Neural cell (in vitro differentiated cells): Measurements from ENCODE around the gene ZNF619. TPM values are rescaled to one million over a fixed set of nuclear protein-coding genes. Genes with fewer than 3 reads are reported as not detected.

ENCODE experiments used
- H2AFZ ChIP-seq: fragments of 200-600, 300-800 bp; sonication (generic), shearing (Covaris generic); 2 replicates; pipeline ENCODE4 v1.6.0; 2014; ENCODE audit warnings: low read depth, mild to moderate bottlenecking, antibody characterized with exemption, low read length, moderate library complexity
- H3F3A ChIP-seq: fragments of 200-600 bp; shearing (Covaris generic); 2 replicates; pipeline ENCODE4 v1.6.1; 2016; ENCODE audit warnings: mild to moderate bottlenecking, moderate library complexity, mixed read lengths, antibody characterized with exemption, low read length; ENCODE audit not compliant: insufficient read depth, poor library complexity, severe bottlenecking
- H3K27ac ChIP-seq: fragments of 200-600, 300-800 bp; sonication (generic), shearing (Covaris generic); 2 replicates; pipeline ENCODE4 v1.5.1; 2014; ENCODE audit warnings: mild to moderate bottlenecking, low read length, moderate library complexity
- H3K27me3 ChIP-seq: fragments of 300-800, 200-600 bp; sonication (generic), shearing (Covaris generic); 2 replicates; pipeline ENCODE4 v1.6.0; 2014; ENCODE audit warnings: mild to moderate bottlenecking, low read depth, low read length, moderate library complexity; ENCODE audit not compliant: insufficient read depth
- H3K36me3 ChIP-seq: fragments of 300-800, 200-600 bp; sonication (generic), shearing (Covaris generic); 2 replicates; pipeline ENCODE4 v1.5.1; 2014; ENCODE audit warnings: mild to moderate bottlenecking, antibody characterized with exemption, low read length, moderate library complexity; ENCODE audit not compliant: insufficient read depth
- H3K4me2 ChIP-seq: fragments of 300-800, 200-600 bp; sonication (generic), shearing (Covaris generic); 2 replicates; pipeline ENCODE4 v1.6.0; 2014; ENCODE audit warnings: mild to moderate bottlenecking, low read length
- H3K4me3 ChIP-seq: fragments of 300-800, 200-600 bp; sonication (generic), shearing (Covaris generic); 2 replicates; pipeline ENCODE4 v1.5.1; 2014; ENCODE audit warnings: mild to moderate bottlenecking, low read length, moderate library complexity
- H3K79me2 ChIP-seq: fragments of 200-600 bp; shearing (Covaris generic); replicated peaks from 2 replicates; pipeline ENCODE4 v1.6.0; 2014; ENCODE audit warnings: mild to moderate bottlenecking, low read length, moderate library complexity; ENCODE audit not compliant: insufficient read depth
- H3K9ac ChIP-seq: fragments of 300-800, 200-600 bp; sonication (generic), shearing (Covaris generic); 2 replicates; pipeline ENCODE4 v1.6.1; 2016; ENCODE audit warnings: mild to moderate bottlenecking, low read length, mixed read lengths
- H3K9me2 ChIP-seq: fragments of 200-600 bp; shearing (Covaris generic); 2 replicates; pipeline ENCODE4 v1.6.1; 2016; ENCODE audit warnings: mild to moderate bottlenecking, low read length, mixed read lengths; ENCODE audit not compliant: insufficient read depth
- H3K9me3 ChIP-seq: fragments of 200-600, 300-800 bp; sonication (generic), shearing (Covaris generic); 2 replicates; pipeline ENCODE4 v1.6.1; 2016; ENCODE audit warnings: mild to moderate bottlenecking, mixed run types, low read length, moderate library complexity, mixed read lengths
- H4K20me1 ChIP-seq: fragments of 200-600 bp; shearing (Covaris generic); 2 replicates; pipeline ENCODE4 v1.6.1; 2016; ENCODE audit warnings: mild to moderate bottlenecking, mixed run types; ENCODE audit not compliant: insufficient read depth
- CTCF ChIP-seq: fragments of 450-650 bp; IDR thresholded peaks from 2 replicates; pipeline ENCODE4 v1.5.1; 2014; ENCODE audit warnings: antibody characterized with exemption, mild to moderate bottlenecking, moderate library complexity; ENCODE audit not compliant: poor library complexity, severe bottlenecking
- EP300 ChIP-seq: fragments of 450-650 bp; conservative IDR thresholded peaks from 2 replicates; pipeline ENCODE4 v1.6.1; 2014; ENCODE audit warnings: antibody characterized with exemption, mild to moderate bottlenecking, moderate library complexity; ENCODE audit not compliant: poor library complexity, severe bottlenecking
- EZH2 ChIP-seq: fragments of 200-600, 300-800 bp; shearing (Covaris generic), sonication (generic); IDR thresholded peaks from 2 replicates; pipeline ENCODE4 v1.6.1; 2014; ENCODE audit warnings: antibody characterized with exemption, low read length, borderline replicate concordance, mild to moderate bottlenecking; ENCODE audit not compliant: insufficient read depth, poor library complexity, severe bottlenecking
- MXI1 ChIP-seq: fragments of 450-650 bp; conservative IDR thresholded peaks from 2 replicates; pipeline ENCODE4 v1.6.1; 2014; ENCODE audit warnings: antibody characterized with exemption, mild to moderate bottlenecking; ENCODE audit not compliant: poor library complexity, severe bottlenecking
- POLR2AphosphoS5 ChIP-seq: IDR thresholded peaks from 2 replicates; pipeline ENCODE4 v1.6.1; 2012
- RAD21 ChIP-seq: fragments of 450-650 bp; conservative IDR thresholded peaks from 2 replicates; pipeline ENCODE4 v1.6.1; 2014; ENCODE audit warnings: antibody characterized with exemption, mild to moderate bottlenecking, moderate library complexity
- REST ChIP-seq: IDR thresholded peaks from 2 replicates; pipeline ENCODE4 v1.6.1; 2012; ENCODE audit warnings: borderline replicate concordance
- SMC3 ChIP-seq: fragments of 450-650 bp; conservative IDR thresholded peaks from 2 replicates; pipeline ENCODE4 v1.6.1; 2014; ENCODE audit warnings: antibody characterized with exemption, mild to moderate bottlenecking, moderate library complexity; ENCODE audit not compliant: poor library complexity
- TAF1 ChIP-seq: IDR thresholded peaks from 2 replicates; pipeline ENCODE4 v1.6.1; 2012; ENCODE audit warnings: low read depth
- polyA plus RNA-seq: library from polyadenylated mRNA; depleted of rRNA; stranded (reverse); fragments of >200 nt; gene quantifications from 2 replicates; pipeline ENCODE4 v1.2.3, GENCODE V29; 2014

Gene ZNF619
- polyA plus RNA-seq, 1 donor from 2014 or later = 0.33 TPM

- H2AFZ ChIP-seq = no peak overlapping the region
- H3K9me3 ChIP-seq = no peaks in the 10 kb centered on the region
- H3K36me3 ChIP-seq = no peaks in the 10 kb centered on the region
- H3F3A ChIP-seq = no peaks in the 10 kb centered on the region
- TF ChIP-seq EZH2 (no peak), REST (no peak)
- H3K4me3 ChIP-seq = no peak overlapping the region
- H3K27me3 ChIP-seq = no peaks in the 10 kb centered on the region
- H3K4me2 ChIP-seq = no peak overlapping the region
- no peaks in the 10 kb centered on the region for H3K79me2 ChIP-seq
- no peak overlapping the region for H3K27ac ChIP-seq
- H3K9ac ChIP-seq = no peak overlapping the region
- H3K9me2 ChIP-seq = no peaks in the 10 kb centered on the region
- no peaks in the 10 kb centered on the region for H4K20me1 ChIP-seq
Measured at GRCh38 chr3:40437889-40438288, 39.0 kb upstream of the ZNF619 start.

- H3K9me2 ChIP-seq = no peaks in the 10 kb centered on the region
- H2AFZ ChIP-seq = no peak overlapping the region
- no peak overlapping the region for H3K4me2 ChIP-seq
- no peaks in the 10 kb centered on the region for H3K36me3 ChIP-seq
- no peak overlapping the region for H3K4me3 ChIP-seq
- H3K27ac ChIP-seq = no peak overlapping the region
- H3K9me3 ChIP-seq = no peaks in the 10 kb centered on the region
- no peak overlapping the region for H3K9ac ChIP-seq
- H3F3A ChIP-seq = no peaks in the 10 kb centered on the region
- TF ChIP-seq RAD21 (no peak), POLR2AphosphoS5 (no peak), REST (no peak), MXI1 (no peak), SMC3 (no peak), EZH2 (no peak), TAF1 (no peak), CTCF (no peak), EP300 (no peak)
- H3K27me3 ChIP-seq = no peaks in the 10 kb centered on the region
- H4K20me1 ChIP-seq = no peaks in the 10 kb centered on the region
- no peaks in the 10 kb centered on the region for H3K79me2 ChIP-seq
Measured at GRCh38 chr3:40445062-40445461, 31.9 kb upstream of the ZNF619 start.
